ENCODE results near the gene MARCHF7. TPM values are rescaled to one million over a fixed set of nuclear protein-coding genes. Genes with fewer than 3 reads are reported as not detected.
A peak's percentile ranks its signal among the peaks of the same experiment; 100 is the strongest.

The MARCHF7 gene
- total RNA-seq, 1 experiment from 2014 or later = 38.3 TPM

DNA sequence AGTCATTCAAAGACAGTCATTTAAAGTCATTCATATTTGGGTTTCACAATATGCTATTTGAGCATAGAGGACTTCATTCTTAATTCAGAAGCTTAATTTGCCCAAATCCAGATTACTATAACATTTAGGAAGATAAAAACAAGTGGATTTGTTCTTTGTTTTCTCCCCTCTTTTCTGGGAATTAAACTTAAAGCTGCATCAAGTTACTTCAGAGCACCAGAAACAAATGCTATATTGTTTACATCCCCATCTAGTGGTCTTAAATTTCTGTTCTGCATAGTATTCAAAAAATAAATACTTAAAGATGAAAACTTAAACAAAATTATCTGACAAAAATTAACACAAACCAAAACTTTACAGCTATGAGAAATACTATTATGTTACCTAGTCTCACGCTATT lies 34.7 kb upstream of the MARCHF7 start:
- no peaks in the 10 kb centered on the region for H3K9me2 ChIP-seq (ENCODE audit: insufficient read depth)
- no peak overlapping the region for H2AFZ ChIP-seq
- no peaks in the 10 kb centered on the region for H3F3A ChIP-seq (ENCODE audit: insufficient read depth, low read depth)
- no peaks in the 10 kb centered on the region for H3K36me3 ChIP-seq (ENCODE audit: low read depth)
- BruUV-seq (replicated peaks) = no TSS peak
- CTCF ChIA-PET = interaction anchor here (0.5 kb wide), 1 partner anchor 73 kb away, joined by 3 read pairs; no protein-coding TSS in a partner anchor
- no peak overlapping the region for H3K4me2 ChIP-seq
- H3K9me3 ChIP-seq (ENCODE audit: insufficient read depth, low read depth) = no peaks in the 10 kb centered on the region
- POLR2A ChIA-PET (ENCODE audit: unreplicated experiment) = interaction anchor here (0.7 kb wide), 1 partner anchor 291 kb away, joined by 3 read pairs; no protein-coding TSS in a partner anchor
- no peak overlapping the region for H3K4me3 ChIP-seq
- H4K20me1 ChIP-seq (ENCODE audit: insufficient read depth) = no peaks in the 10 kb centered on the region
- no peaks in the 10 kb centered on the region for H3K27me3 ChIP-seq (ENCODE audit: insufficient read depth, low read depth)
- no peak for DNase-seq
- TF ChIP-seq CTCF (conservative IDR thresholded peaks at IDR 0.05) (peak; percentile 54; the same call in 1 of the 2 replicates), EZH2 (IDR thresholded peaks at IDR 0.05; ENCODE audit: low read depth) (no peak)
- no peak overlapping the region for H3K27ac ChIP-seq
- H3K4me1 ChIP-seq (replicated peaks; ENCODE audit: insufficient read depth) = no peaks in the 10 kb centered on the region
- no peaks in the 10 kb centered on the region for H3K79me2 ChIP-seq (ENCODE audit: low read depth)
- intact Hi-C loops (cut with micrococcal nuclease; ENCODE audit: unreplicated experiment) = loop anchor here (10.0 kb wide), 1 partner anchor 143 kb away; no protein-coding TSS in a partner anchor

DNA sequence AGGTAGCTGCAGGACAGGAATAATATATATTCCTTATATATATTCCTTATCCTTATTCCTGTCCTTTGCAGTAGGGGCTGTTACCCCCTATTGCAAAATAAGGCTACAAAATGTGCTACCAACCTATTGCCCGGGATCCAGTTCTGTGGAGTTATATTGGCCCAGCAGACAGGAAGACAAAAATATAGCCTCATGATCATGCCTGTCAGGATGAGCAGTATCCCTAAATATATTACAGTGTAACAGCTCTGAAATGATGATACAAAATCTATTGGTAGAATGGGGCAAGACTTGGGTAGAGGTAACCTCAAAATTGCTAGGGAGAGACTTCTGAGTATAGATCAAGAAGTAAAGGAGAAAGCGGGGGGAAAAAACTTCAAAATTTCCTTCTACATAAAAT lies 31.6 kb upstream of the MARCHF7 start:
- Histone ChIP-seq H3K9me2 (ENCODE audit: insufficient read depth) (no peaks in the 10 kb centered on the region), H3K27me3 (ENCODE audit: insufficient read depth, low read depth) (no peaks in the 10 kb centered on the region), H3F3A (ENCODE audit: insufficient read depth, low read depth) (no peaks in the 10 kb centered on the region), H3K4me2 (no peak overlapping the region), H3K4me3 (no peak overlapping the region), H3K36me3 (ENCODE audit: low read depth) (no peaks in the 10 kb centered on the region), H3K4me1 (replicated peaks; ENCODE audit: insufficient read depth) (peaks cover 13% of the 10 kb centered on the region), H3K9me3 (ENCODE audit: insufficient read depth, low read depth) (no peaks in the 10 kb centered on the region; the same call in 1 of the 2 replicates), H2AFZ (no peak overlapping the region), H4K20me1 (ENCODE audit: insufficient read depth) (no peaks in the 10 kb centered on the region), H3K27ac (no peak overlapping the region), H3K79me2 (ENCODE audit: low read depth) (no peaks in the 10 kb centered on the region)
- BruUV-seq (replicated peaks) = no TSS peak
- TF ChIP-seq CTCF (conservative IDR thresholded peaks at IDR 0.05) (no peak), EZH2 (IDR thresholded peaks at IDR 0.05; ENCODE audit: low read depth) (no peak)
- CTCF ChIA-PET = no interaction called here
- POLR2A ChIA-PET (ENCODE audit: unreplicated experiment) = no interaction called here
- DNase-seq = no peak
- intact Hi-C loops (cut with micrococcal nuclease; ENCODE audit: unreplicated experiment) = no loop called here

DNA sequence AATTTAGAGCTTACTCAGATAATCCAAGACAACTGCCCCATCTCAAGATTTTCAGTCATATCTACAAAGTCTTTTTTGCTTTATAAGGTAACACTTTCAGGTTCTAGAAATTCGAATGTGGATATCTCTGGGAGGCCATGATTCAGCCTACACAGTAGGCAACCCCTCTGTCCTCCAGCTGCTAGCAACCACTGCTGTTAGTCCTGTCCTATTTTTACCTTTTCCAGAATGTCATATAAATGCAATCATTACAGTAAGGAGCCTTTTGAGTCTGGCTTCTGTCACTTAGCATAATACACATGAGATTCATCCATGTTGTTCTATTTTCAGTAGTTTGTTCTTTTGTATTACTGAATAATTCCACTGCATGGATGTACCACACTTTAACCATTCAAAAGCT lies 28.5 kb upstream of the MARCHF7 start:
- H4K20me1 ChIP-seq (ENCODE audit: insufficient read depth) = no peaks in the 10 kb centered on the region
- intact Hi-C loops (cut with micrococcal nuclease; ENCODE audit: unreplicated experiment) = no loop called here
- no peak overlapping the region for H2AFZ ChIP-seq
- H3K4me3 ChIP-seq = no peak overlapping the region
- peaks cover 13% of the 10 kb centered on the region for H3K4me1 ChIP-seq (replicated peaks; ENCODE audit: insufficient read depth)
- no peak overlapping the region for H3K4me2 ChIP-seq
- H3K79me2 ChIP-seq (ENCODE audit: low read depth) = no peaks in the 10 kb centered on the region
- H3F3A ChIP-seq (ENCODE audit: insufficient read depth, low read depth) = no peaks in the 10 kb centered on the region
- no peak overlapping the region for H3K27ac ChIP-seq
- ChIA-PET CTCF (no interaction called here), POLR2A (ENCODE audit: unreplicated experiment) (no interaction called here)
- BruUV-seq (replicated peaks) = no TSS peak
- H3K9me3 ChIP-seq (ENCODE audit: insufficient read depth, low read depth) = no peaks in the 10 kb centered on the region; the same call in 1 of the 2 replicates
- no peaks in the 10 kb centered on the region for H3K27me3 ChIP-seq (ENCODE audit: insufficient read depth, low read depth)
- H3K9me2 ChIP-seq (ENCODE audit: insufficient read depth) = no peaks in the 10 kb centered on the region
- DNase-seq = no peak
- TF ChIP-seq CTCF (conservative IDR thresholded peaks at IDR 0.05) (no peak), EZH2 (IDR thresholded peaks at IDR 0.05; ENCODE audit: low read depth) (no peak)
- H3K36me3 ChIP-seq (ENCODE audit: low read depth) = no peaks in the 10 kb centered on the region

All from PC-9 (cell line).